Heart left ventricle (tissue), 13 donors: Measurements from ENCODE around the gene ABR.

Experiments used
- CTCF ChIP-seq, 12 donors: fragments of 200-600 bp; sonication (generic) in 4 of 12; IDR thresholded peaks; one replicate each; pipeline versions ENCODE4 v1.5.0 to v1.8.0; 2018 to 2022; ENCODE audit warnings: antibody characterized with exemption in 12 of 12, mild to moderate bottlenecking in 5 of 12
- POLR2A ChIP-seq, 2 donors: fragments of 450-650 bp; IDR thresholded peaks; one replicate each; pipeline ENCODE4 v1.6.1; 2017; ENCODE audit warnings: antibody characterized with exemption in 2 of 2, mild to moderate bottlenecking in 2 of 2, moderate library complexity in 2 of 2
- donor health status: ischemic (EF 13 %, LVEDD 7.1; RV severe dilation, severe dysfunction).
- donor health status: DM: no; HTN: yes; CAD: no.
- donor health status: DM: no; HTN: no; CAD: no.
- donor health status: ischemic (EF 25% LVEDD 6.9; RV normal size, moderate dysfunction).
- donor health status: ischemic (EF 25% LVEDD 5.7; RV mildly dilated, moderate dysfunction).
- donor health status: ischemic (EF 35%, LVEDD 5.7; RV mildly dilated, moderate dysfunction).
- donor health status: nonischemic (EF 11% LVEDD 7.7; RV severe dilation, severe dysfunction).
- donor health status: DM: yes; HTN: yes; CAD: no.
- donor health status: PGD.
- donor health status: ischemic (EF 29% LVEDD 5.4; RV normal size, mild dysfunction).
- donor health status: nonischemic (EF 23%, LVEDD 6.1; RV moderate dilation, normal function).

DNA sequence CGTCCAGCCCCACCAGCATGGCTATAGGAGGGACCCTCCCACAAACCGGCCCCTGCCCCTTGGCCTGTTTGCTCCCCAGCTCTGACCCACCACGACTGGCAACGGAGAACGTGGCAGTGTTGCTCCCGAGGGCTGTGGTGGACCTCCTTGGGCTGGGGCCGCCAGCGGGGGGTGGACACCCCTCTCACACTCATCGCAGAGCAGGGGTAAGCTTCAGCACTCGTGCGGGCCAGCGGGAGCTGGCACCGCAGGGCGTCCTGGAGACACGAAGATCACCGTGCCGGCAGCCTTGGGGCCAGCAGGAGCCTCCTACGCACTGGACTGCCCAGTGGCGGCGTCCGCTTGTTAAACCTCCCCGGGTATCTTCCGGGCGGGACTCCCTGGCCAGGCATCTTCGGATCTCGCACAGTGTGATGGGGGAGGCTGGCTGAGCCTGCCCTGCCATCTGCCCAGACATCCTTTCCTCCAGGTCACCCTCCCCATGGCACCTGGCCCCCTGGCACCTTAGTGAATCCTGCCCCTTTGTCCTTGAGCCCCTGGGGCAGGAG is 53.5 kb downstream of the ABR start:
- TF ChIP-seq CTCF (IDR thresholded peaks at IDR 0.05) (no peak), POLR2A (IDR thresholded peaks at IDR 0.05) (no peak)
